PFSK-1 (cell line): ENCODE measurements around the gene CHD3.

Experiments
- FOXP2 ChIP-seq: optimal IDR thresholded peaks from 2 replicates; pipeline ENCODE3; 2011; ENCODE audit warnings: borderline replicate concordance, control low read depth, inconsistent platforms; ENCODE audit not compliant: insufficient read depth; ENCODE audit errors: extremely low read length, extremely low read depth
- POLR2AphosphoS5 ChIP-seq: IDR thresholded peaks from 2 replicates; pipeline ENCODE4 v1.6.1; 2012; ENCODE audit warnings: low read depth, mild to moderate bottlenecking, control low read depth, low read length, moderate library complexity
- REST ChIP-seq, 2 experiments: IDR thresholded peaks; 2 replicates each; pipeline versions ENCODE4 v1.6.1 to v1.8.0; 2011 to 2012; ENCODE audit warnings: low read depth in 2 of 2, low read length in 2 of 2, control low read depth in 1 of 2, inconsistent platforms in 1 of 2, mild to moderate bottlenecking in 1 of 2, moderate library complexity in 1 of 2; ENCODE audit not compliant: insufficient read depth in 1 of 2
- SIN3A ChIP-seq: IDR thresholded peaks from 2 replicates; pipeline ENCODE4 v1.6.1; 2012; ENCODE audit warnings: mild to moderate bottlenecking, low read length, moderate library complexity, borderline replicate concordance; ENCODE audit not compliant: insufficient read depth
- TAF1 ChIP-seq: IDR thresholded peaks from 2 replicates; pipeline ENCODE4 v1.6.1; 2012; ENCODE audit warnings: low read length, control low read depth, borderline replicate concordance; ENCODE audit not compliant: insufficient read depth

CHD3 gene

GRCh38 chr17:7856811-7857712, 31.5 kb upstream of the CHD3 start, which contains the start of gene NAA38:
Gene NAA38 (minus strand): TSS chr17:7857559. CDS start chr17:7857463, 96 bp downstream.
- TF ChIP-seq TAF1, result peak; percentile 35; the same call in 1 of the 2 replicates
- TF ChIP-seq POLR2AphosphoS5, result peak; percentile 69
- TF ChIP-seq REST (IDR thresholded peaks at IDR 0.05; ENCODE audit: insufficient read depth in 1 of 2, low read depth in 2 of 2, low read length in 2 of 2), result peak in 1 of 2 experiments; percentile 51; a peak in 1 of 4 replicates
- peak; percentile 98 for TF ChIP-seq SIN3A
- TF ChIP-seq FOXP2, result no peak

- 0 out of 2 replicates have a peak, but pooled peaks have one; percentile 7 for TF ChIP-seq TAF1
- peak; percentile 33; the same call in 1 of the 2 replicates for TF ChIP-seq POLR2AphosphoS5
- no peak for TF ChIP-seq FOXP2
- 0 out of 4 replicates have a peak, but pooled peaks of 1 of the 2 experiments have one; percentile 21 for TF ChIP-seq REST (IDR thresholded peaks at IDR 0.05; ENCODE audit: insufficient read depth in 1 of 2, low read depth in 2 of 2, low read length in 2 of 2)
- TF ChIP-seq SIN3A, result peak; percentile 95
These were observed 30.7 kb upstream of the CHD3 start, which contains the start of gene CYB5D1 for GRCh38 chr17:7857713-7858521. Gene CYB5D1 (plus strand): TSS chr17:7858003. CDS start chr17:7858135, 132 bp downstream.

- TF ChIP-seq REST (IDR thresholded peaks at IDR 0.05; ENCODE audit: insufficient read depth in 1 of 2, low read depth in 2 of 2, low read length in 2 of 2) (no peak), TAF1 (no peak), POLR2AphosphoS5 (no peak), SIN3A (no peak), FOXP2 (no peak)
These were observed 30.1 kb upstream of the CHD3 start for GRCh38 chr17:7858522-7858810.

GRCh38 chr17:7859028-7859427, 29.6 kb upstream of the CHD3 start:
- no peak for TF ChIP-seq POLR2AphosphoS5
- no peak for TF ChIP-seq TAF1
- TF ChIP-seq REST (IDR thresholded peaks at IDR 0.05; ENCODE audit: insufficient read depth in 1 of 2, low read depth in 2 of 2, low read length in 2 of 2), result no peak
- no peak for TF ChIP-seq FOXP2
- no peak for TF ChIP-seq SIN3A
